ENCODE measurements around the gene AKAP3.

The AKAP3 gene

DNA sequence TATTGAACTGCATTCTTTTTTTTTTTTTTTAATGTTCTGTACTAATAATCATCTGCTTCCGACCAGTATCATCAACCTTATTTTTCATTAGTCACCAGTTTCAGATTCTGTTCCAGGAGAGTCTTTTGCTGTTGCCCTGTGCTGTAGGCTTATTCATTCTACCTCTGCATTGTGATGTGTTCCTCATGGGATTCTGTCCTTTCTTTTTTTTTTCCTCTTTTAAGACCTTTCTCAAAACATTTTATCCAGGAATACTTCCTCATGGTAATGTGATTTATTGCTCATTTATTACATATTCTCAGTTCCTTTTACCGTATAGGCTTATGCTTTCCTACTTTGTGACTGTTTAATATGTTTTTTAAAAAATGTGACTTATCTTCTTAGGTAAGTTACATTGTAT, 4.8 kb upstream of the AKAP3 start:
- TF ChIP-seq, protein P1, sequence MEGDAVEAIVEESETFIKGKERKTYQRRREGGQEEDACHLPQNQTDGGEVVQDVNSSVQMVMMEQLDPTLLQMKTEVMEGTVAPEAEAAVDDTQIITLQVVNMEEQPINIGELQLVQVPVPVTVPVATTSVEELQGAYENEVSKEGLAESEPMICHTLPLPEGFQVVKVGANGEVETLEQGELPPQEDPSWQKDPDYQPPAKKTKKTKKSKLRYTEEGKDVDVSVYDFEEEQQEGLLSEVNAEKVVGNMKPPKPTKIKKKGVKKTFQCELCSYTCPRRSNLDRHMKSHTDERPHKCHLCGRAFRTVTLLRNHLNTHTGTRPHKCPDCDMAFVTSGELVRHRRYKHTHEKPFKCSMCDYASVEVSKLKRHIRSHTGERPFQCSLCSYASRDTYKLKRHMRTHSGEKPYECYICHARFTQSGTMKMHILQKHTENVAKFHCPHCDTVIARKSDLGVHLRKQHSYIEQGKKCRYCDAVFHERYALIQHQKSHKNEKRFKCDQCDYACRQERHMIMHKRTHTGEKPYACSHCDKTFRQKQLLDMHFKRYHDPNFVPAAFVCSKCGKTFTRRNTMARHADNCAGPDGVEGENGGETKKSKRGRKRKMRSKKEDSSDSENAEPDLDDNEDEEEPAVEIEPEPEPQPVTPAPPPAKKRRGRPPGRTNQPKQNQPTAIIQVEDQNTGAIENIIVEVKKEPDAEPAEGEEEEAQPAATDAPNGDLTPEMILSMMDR (conservative IDR thresholded peaks at IDR 0.05) = no peak
- no peak overlapping the region for H3K27ac ChIP-seq

DNA sequence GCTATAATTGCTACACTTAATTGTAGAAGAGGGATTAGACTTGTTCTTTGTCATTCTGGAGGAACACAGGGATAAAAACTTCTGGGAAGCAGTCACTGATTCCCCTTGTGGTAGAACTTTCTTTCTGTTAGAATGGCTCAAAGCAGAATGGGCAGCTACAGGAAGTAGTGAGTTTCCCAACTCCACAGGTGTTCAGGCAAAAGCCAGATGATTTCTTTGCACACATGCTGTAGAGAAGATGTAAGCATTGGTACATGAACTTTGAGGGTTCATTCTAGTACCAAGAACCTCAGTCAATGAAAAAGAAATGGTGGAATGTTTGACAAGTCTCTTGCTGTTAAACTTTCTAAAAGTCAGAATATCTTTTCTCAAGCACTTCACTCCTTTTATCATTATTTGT, 4.4 kb upstream of the AKAP3 start:
- H3K27ac ChIP-seq = no peak overlapping the region
- TF ChIP-seq, protein P1 (conservative IDR thresholded peaks at IDR 0.05) = no peak

DNA sequence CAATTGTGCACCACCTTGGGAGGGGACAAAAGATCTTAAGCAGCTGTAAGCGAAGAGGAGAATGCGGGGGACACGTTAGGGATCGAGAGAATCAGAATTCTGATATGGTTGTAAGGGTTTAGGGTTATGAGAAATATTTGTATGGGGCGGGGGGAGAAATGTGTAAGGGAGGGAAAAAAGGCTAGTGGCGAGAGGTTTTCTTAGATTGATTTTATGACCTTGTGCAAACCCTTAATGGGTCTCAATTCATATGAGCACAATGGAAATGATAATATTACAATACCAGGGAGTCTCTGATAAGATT, 459 bp upstream of the AKAP3 start:
- peak overlapping the region; percentile 87 for H3K27ac ChIP-seq

DNA sequence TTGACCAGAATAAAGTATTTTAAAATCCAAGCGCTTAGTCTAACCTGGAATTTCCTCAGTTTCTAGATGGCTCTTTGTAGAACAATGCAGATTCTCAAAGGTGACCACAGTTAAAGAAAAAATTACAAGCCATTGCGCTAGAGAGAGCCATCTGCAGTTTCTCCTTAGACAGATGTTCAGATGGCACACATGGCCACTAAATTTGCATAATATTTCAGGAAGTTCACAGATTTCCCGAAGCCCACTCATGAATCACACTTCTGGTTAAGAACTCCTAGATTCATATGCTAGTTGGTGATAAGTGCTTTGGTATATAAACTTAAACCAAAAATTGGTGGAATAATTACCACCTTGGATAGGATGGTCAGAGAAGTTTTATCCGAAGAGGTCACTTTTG, 749 bp downstream of the AKAP3 start:
- TF ChIP-seq, protein P1 (conservative IDR thresholded peaks at IDR 0.05) = no peak
- peak overlapping the region; percentile 87 for H3K27ac ChIP-seq

More for the DNA sequence above, 459 bp upstream of the AKAP3 start:
- TF ChIP-seq, protein P1 (conservative IDR thresholded peaks at IDR 0.05) = no peak

DNA sequence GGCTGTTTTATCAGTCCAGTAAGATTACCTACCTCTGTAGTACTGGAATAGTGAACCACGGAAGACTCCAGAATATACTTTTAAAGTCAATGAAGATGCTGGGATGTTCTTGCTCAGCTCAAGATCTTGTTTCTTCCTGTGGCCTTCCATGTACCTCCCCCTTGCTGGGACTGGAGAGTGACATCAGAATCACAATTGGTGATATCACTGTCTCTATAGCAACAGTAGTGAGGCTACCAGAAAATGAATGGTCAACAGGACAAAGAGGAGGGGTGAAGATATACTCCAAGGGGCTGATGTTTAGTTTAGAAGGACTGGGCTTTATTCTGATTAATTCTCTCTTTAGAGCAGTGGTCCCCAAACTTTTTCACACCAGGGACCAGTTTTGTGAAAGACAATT, 3.8 kb downstream of the AKAP3 start:
- TF ChIP-seq, protein P1 (conservative IDR thresholded peaks at IDR 0.05) = no peak
- H3K27ac ChIP-seq = no peak overlapping the region

DNA sequence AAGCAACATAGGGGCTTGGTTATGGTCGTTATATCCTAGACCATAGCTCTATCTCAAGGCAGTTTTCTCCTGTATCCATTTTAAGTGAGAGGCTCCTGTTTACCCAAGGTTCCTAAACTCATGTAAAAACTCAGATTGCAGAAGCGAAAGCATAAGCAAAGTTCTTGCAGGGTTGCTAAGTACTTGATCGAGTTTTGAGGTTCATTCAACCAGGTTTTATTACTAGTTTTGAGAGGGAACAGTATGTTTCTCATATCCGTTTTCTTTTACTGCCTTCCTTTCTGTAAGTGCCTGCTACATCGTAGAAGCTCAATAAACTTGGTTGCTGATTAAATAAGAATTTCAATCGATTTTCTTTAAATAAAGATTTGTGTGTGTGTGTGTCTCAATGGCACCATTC, 5.1 kb downstream of the AKAP3 start:
- no peak overlapping the region for H3K27ac ChIP-seq
- TF ChIP-seq, protein P1 (conservative IDR thresholded peaks at IDR 0.05) = no peak

DNA sequence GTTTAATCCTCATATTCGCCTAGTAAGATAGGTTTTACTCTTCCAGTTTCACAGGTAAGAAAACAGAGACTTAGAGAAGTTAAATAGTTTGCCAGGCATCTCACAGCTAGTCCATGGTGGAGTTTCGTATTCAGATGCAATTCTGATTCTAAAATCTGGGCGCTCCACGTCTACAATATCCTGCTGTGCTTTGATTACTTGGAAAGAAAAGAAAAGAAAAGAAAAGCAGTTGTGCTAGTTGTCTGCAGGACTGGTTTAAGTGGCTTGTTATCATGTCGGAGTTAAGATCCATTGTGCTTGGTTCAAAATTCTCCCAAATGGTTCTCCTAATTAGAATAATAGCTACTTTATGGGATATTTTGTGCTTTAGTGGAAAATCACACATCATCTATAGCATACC, 18.6 kb downstream of the AKAP3 start:
- TF ChIP-seq, protein P1 (conservative IDR thresholded peaks at IDR 0.05) = no peak
- no peak overlapping the region for H3K27ac ChIP-seq

DNA sequence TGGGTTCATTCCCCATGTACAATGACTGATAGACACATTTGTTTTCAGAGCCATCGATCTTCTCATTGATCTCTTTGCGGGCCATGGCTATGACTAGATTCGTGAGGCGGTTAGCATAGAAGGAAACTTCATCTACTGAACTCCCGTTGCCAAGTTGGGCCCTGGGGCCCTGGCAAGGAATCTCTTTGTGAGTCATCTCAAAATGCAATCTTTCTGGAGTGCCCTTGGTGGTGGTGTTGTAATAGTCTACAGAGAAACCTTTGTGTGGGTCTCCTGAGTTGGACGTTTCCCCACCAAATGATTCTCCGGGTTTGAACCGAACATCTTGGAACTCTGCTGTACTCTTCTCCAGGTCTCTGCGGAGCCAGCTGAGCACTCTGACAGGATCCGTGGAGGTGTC, 20.4 kb downstream of the AKAP3 start:
- no peak overlapping the region for H3K27ac ChIP-seq
- TF ChIP-seq, protein P1 (conservative IDR thresholded peaks at IDR 0.05) = no peak
